GM18909 (cell line): ENCODE data around the gene BPIFA2.
"Not testable (repeated sequence)": the region's sequence is repeated elsewhere in the genome, so short reads cannot be mapped to it uniquely, and the experiment has no call there.

ENCODE experiments used
- ATAC-seq: cut with Tn5 transposase; IDR thresholded peaks from one replicate; pipeline ENCODE4 v1.9.1; 2021; ENCODE audit warnings: mild to moderate bottlenecking; ENCODE audit not compliant: unreplicated experiment, poor library complexity

BPIFA2 gene

DNA sequence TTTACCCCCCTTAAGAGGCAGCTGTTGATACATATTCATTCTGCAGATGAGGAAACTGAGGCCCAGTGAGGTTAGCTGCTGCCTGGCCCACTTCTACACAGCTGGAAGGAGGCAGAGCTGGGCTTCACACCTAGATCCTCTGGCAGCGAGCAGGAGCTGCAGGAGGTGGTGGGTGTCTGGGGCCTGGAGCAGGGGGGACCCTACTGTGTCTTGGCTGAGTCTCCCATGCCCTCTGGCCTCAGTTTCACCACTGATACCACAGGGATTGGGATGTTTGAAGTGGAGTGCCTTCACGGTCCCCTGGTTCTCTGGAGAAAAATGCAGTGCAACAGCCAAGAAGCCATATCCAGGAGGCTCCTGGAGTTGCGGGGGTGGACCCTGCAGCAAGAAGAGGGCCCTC lies 8.2 kb upstream of the BPIFA2 start:
- no peak for ATAC-seq

DNA sequence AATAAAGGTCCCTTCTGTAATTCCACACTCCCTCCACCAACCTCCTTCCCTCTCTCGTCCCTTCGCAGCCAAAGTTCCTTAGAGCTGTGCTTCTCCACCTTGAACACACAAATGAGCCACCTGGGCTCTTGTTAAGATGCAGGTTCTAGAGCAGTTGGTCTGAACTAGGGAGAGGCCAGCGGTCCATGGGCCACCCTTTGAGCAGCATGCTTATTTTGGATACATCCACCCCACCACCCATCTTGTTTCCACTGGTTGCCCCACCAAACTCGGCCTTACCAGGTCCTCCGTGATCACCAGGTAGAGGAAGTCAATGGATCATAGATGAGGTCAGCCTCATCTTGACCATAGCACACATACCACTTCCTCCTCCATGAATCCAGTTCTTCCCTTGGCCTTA lies 7.3 kb upstream of the BPIFA2 start:
- no peak for ATAC-seq

DNA sequence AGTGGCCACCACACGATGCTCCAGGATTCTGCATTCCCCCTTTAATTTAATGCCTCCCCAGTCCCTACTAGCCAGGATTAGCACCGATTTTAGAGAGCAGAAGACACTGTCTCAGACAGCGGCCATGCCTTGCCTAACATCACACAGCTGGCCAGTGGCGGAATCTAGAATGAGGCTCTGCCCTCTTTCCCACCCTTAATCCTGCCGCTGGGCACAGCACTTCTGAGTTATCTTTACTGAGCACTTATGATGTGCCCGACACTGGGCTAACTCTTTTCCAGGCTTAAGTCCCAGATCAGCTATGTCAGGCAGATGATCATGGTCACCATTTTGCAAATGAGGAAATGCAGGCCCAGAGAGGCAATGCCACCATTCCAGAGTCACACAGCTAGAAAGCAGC lies 5.6 kb upstream of the BPIFA2 start:
- no peak for ATAC-seq

DNA sequence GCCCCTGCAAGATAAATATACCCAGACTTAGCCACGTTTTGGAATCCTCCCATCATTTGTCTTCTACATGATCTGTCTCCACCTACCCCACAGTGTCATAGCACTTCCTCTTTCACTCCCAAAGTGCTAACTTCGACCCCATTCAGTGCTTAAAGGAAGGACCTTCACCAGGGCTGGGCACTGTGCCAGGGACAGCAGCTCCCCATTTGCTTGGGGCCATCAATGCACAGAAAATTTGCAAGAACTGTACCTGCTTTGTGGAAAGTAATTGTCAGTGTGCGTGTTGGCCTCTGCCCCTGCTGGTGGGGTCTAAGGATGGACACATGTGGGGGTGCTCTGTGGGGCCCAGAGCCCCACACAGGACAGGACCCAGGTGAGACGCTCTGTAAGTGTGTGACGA lies 5.2 kb upstream of the BPIFA2 start:
- no peak for ATAC-seq

DNA sequence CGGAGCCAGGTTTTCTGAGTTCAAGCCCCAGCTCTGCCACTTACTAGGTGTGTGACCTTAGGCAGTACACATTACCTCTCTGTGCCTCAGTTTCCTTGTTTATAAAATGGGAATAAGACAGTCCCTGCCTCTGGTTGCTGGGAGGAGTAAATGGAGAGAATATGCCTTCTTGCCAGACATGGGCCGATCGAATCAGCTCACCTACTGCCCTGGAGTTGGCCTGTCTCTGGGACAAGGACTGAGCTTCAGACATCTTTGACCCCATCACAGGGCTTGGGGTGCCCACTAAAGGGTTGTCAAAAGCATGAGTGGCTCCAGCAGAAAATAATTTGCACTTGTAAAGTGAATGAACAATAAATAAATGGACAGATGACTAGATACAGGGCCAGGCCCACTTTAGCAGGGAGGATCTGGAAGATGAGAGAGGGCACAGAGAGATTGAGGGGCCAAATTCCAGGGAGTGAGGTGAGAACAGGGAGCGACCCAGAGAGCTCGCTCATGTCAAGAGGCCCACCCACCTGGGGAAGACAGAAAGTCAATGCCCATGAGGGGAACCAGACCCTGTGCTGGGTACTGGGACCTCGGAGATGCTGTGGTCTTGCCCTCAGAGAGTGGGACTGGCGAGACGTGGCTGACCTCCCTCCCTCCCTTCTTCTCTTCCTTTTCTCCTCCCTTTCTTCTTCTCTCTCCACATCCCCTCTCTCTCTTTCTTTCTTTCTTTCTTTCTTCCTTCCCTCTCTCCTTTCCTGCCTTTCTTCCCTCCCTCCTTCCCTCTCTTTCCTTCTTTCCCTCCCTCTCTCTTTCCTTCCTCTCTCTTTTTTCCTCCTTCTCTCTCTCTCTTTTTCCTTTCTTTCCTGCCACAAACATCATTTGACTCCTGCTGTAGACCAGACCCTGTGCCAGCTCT lies 3.9 kb upstream of the BPIFA2 start:
- ATAC-seq = no peak

DNA sequence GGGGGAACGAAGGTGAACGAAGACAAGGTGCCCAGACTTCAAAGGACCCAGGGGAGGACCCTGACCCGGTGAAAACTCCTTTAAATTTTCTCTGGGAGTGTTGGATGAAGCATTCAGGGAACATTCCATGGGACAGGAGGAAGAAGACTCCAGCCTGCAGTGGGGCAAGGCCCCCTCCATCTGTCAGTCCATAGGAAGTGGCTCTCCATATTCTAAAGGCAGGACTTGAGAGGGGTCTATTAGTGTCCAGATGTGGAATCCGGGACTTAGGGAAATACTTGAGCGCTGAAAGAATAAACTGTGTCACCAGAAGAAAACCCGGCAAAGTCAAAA lies 3.2 kb upstream of the BPIFA2 start:
- no peak for ATAC-seq

DNA sequence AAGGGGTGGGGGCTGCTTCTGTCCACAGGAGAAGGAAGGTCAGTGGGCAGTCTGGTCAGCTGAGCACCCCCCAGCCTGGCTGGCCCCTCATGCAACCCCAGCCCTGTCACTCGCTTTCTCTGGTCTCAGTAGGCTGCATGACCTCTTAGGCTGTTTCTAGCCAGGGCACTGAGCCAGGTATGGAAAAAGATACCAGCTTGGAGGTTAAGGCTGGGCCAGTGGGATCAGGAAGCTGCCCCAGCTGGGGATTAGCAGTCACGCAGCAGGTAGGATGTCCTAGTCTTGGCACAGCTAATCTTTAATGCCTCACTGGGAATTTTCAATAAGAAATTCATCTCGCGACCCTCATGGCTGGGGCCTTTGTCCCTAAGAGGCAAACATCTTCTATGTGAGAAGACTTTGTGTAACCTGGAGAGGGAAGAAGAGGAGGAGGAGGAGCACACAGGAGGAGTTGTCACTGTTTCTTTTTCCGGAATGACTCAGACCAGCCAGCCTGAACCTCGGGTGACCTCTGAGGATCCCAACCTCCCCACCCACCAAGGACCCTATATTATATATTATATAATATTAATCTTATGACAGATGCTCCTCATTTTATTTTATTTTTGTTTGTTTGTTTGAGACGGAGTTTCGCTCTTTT lies 2.4 kb upstream of the BPIFA2 start:
- no peak for ATAC-seq

DNA sequence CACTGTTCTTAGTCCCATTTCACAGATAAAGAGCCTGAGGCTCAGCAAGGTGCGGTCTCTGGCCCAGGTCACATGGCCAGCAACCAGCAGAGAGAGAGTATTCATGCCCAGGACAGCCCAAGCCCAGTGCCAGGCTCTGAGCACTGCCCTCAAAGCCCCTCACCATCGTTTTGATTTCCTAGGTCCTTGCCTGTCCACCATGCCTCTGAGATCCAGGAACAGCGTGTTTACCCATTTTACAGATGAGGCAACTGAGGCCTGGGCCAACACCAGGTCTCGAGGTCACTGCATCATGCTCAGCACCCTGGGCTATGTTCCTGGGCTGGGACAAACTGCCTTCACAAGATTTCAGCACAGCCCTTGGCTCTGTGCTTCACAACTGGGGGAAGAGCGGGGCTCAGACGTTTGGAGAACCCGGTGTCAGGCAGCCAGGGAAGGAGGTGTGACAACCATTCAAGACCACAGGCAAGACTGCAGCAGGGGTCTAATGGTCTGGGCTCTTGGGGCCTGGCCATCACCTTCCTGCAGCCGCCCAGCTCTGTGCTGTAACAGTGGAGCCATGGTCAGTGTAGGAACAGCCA lies 1.3 kb upstream of the BPIFA2 start:
- no peak for ATAC-seq

DNA sequence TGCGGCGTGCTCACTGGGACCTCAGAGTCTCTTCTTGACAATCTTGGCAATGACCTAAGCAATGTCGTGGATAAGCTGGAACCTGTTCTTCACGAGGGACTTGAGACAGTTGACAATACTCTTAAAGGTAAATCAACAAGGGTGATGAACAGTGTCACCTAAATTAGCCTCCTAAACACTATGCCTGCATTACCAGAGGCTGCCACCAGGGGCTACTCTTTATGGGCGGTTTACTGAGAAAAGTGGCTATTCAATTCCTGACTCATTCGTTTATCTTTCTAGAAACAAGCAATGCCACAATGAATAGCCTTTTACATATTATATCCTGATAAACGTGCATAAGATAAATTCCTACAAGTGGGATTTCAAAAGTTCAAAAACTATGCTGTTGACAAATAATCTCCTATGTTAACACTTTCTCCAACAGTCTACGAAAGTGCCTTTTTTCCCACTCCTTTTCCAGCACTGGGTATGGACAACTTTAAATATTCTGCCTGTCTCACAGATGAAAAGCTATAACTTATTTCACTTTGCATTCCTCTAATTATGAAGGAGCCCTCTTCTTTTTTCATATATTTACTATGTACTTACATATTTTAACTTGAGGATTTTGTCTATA lies 1.3 kb downstream of the BPIFA2 start:
- ATAC-seq = no peak

DNA sequence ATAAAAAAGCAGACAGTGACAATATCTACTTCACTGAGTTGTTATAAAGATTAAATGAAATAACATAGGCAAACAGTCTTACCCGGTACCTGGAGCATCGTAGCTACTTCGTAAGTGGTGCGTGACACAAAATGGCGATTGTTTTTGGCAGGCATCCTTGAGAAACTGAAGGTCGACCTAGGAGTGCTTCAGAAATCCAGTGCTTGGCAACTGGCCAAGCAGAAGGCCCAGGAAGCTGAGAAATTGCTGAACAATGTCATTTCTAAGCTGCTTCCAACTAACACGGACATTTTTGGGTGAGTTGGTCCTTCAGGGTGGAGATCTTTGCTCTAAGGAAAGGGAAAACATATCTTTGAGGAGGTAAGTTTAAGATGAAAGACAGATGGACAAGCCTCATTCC lies 4.8 kb downstream of the BPIFA2 start:
- no peak for ATAC-seq

DNA sequence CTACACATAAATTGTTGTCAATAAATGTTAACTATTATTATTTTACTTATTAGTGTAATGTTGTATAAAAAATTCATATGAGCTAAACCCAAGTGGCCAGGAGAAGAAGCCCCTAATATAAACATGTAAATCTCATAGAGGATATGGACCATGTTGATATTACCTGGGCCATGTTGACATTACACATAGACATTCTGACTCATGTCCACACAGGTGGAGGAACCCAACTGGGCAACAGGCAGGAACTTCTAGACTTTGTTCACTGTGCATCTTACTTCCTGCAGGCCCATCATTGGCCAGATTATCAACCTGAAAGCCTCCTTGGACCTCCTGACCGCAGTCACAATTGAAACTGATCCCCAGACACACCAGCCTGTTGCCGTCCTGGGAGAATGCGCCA lies 7.2 kb downstream of the BPIFA2 start:
- no peak for ATAC-seq

DNA sequence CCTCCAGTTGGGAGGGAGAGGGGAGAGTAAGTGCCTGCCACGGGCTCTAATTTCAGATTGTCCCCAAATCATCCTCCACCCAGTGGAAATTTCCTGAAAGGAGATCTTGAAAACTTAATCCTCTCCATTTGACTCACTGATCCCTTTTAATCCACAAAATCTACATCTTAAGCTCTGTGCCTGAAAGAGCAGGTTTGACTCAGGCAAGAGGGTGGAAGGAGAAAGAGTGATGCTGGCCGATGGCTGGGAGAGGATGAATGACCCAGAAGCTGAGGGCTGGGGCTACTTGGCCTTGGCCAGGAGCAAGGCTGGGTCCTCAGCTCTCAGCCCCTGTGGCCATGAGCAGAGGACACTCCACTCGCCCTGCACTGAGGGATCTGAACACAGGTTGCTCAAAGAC lies 8.1 kb downstream of the BPIFA2 start:
- ATAC-seq = no peak

DNA sequence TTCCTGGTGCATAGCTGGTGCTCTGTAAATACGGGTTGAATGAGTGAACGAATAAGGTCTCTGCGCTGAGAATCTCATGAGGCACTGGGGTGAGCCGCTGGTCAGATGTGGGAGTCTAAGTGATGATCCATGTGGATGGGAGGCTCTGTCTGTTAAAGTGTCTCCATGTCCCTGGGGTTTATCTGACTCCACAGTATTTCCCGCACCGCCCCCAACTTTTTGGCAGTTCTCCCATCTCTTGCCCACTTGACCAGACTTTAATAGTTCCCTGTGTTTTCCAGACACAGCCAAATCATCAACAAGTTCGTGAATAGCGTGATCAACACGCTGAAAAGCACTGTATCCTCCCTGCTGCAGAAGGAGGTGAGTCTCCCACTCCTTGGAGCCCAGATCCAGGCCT lies 9.9 kb downstream of the BPIFA2 start:
- ATAC-seq = no peak

DNA sequence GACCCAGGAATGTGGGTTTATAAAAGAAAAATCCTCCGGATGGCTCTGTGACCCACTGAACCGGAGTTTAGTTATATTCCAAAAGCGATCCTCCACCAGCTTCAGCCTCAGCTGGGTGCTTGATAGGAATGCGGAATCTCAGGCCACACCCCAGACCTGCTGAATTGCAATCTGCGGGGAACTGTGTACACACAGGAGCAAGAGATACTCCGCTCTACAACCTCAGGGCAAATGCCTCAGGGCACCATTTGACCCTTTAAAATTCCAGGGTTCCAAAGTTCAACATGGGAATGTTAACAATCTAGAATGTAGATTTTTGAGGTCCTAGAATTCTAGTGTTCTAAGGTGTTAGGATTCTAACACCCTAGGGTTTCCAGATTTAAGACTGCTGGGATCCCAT lies 10.8 kb downstream of the BPIFA2 start:
- no peak for ATAC-seq

DNA sequence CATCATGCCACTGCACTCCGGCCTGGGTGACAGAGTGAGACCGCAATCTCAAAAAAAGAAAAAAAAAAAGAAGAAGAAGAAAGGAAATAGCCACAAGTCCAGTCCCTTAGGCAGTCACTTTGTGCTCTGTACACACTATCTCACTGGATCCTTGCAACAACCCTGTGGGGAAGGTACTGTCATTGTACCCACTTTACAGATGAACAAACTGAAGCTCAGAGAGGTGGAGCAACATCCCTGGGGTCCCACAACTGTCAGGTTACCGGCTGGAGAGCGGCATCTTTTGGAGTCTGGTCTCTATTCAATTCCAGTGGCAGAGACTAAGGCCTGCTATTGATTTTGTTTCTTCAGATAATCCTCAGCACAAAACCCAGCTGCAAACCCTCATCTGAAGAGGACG lies 12.2 kb downstream of the BPIFA2 start:
- ATAC-seq = no peak

DNA sequence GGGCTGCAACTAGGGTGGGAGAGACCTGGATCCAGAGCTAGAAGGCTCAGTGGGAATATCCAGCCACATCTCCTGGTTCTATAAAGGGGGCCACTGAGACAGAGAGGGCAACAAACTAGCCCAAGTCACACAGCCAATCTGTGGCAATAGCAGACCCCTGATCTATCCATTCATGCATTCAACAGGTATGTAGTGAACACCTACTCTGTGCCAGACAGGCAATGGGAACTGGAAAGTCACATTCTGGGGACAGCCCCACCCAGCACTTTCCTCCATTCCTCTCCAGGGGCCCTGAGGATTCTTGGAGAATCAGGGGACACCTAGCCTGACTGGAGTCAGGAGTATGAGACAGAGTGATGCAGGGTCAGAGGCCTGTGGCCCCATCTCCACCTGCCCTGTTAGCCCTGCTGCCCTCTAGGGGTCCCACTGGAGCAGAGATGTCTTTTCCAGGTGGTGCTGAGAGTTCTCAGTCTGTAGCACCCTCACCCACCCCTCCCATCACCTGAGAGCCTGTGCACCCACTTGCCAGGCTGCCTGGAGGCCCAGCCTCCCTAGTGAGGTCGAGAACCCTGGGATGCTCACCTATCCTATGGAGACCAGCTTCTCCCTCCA lies 13.6 kb downstream of the BPIFA2 start:
- no peak for ATAC-seq

DNA sequence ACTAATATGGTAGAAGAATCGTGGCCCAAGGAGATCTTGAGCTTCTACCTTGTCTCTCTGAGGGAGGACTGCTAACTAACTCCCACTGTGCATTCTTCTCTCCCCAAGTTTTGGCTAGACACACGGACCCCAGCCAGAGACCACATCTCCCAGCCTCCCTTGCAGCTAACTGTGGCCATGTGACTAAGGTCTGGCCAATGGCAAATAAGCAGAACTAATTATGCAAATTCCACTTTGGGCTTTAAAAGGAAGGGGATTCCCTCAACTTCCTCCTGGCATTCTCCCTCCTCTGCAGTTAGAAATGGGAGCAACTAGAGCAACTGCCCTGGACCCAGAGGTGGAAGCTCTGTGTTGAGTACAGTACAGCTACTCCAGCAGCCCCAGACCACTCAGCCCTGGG lies 15.4 kb downstream of the BPIFA2 start:
- ATAC-seq = no peak

DNA sequence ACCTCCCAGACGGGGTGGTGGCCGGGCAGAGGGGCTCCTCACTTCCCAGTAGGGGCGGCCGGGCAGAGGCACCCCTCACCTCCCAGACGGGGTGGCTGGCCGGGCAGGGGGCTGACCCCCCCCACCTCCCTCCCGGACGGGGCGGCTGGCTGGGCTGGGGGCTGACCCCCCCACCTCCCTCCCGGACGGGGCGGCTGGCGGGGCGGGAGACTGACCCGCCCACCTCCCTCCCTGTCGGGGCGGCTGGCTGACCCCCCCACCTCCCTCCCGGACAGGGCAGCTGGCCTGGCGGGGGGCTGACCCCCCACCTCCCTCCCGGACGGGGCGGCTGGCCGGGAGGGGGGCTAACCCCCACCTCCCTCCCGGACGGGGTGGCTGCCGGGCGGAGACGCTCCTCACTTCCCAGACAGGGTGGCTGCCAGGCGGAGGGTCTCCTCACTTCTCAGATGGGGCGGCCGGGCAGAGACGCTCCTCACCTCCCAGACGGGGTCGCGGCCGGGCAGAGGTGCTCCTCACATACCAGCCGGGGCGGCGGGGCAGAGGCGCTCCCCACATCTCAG lies 17.2 kb downstream of the BPIFA2 start:
- not testable (repeated sequence) for ATAC-seq

DNA sequence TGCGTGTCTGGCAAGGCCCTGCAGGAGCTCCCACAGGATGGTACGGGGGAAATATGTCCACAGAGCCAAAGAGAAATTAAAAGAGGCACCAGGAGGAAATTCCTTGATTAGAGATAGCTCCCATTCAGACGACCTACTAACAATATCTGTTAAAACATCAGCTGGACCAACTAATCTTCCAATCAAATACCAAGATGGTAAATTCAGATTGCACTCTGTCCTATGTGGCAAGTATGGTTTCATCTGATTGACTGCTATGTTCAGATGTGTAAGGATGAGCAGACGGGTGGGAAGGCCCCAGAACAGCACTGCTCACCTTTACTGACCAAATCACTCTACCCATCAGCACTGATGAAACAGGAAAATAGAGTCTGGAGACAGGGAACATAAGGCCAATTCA lies 19.5 kb downstream of the BPIFA2 start:
- ATAC-seq = no peak

DNA sequence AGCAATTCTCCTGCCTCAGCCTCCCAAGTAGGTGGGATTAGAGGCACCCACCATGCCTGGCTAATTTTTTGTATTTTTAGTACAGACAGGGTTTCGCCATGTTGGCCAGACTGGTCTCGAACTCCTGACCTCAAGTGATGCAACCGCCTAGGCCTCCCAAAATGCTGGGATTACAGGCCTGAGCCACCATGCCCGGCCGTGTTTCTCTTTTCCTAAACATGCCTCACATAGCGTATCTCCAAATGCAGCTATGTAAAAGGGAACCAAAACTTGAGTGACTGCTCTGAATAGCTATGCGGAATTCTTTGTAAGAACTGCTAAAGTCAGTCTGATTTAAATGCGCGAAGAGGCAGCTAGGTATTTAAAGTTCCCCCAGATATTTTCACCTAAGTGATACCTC lies 20.5 kb downstream of the BPIFA2 start:
- ATAC-seq = no peak

DNA sequence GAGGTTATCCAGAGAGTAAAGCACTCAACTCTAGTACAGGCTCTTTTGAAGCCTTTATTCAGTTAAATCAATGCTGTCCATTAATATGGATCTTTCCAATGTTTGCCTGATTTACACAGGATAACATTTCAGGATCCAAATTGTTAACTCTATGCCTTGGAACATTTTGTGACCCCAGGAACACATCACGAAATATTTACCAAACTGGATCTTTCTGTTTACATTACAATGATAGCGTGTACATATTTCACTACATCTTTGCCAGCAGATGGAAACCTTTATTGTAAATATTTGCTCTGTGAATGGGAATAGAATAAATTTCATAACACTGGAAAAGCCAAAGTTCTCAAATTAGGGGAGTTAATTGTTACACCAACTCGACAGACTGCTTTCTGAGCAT lies 23.5 kb downstream of the BPIFA2 start:
- no peak for ATAC-seq
